Measurements from ENCODE around the gene CPED1. TPM values are rescaled to one million over a fixed set of nuclear protein-coding genes. Genes with fewer than 3 reads are reported as not detected.

Gene CPED1
- total RNA-seq, 1 donor from 2014 or later, result 0.09 TPM

DNA sequence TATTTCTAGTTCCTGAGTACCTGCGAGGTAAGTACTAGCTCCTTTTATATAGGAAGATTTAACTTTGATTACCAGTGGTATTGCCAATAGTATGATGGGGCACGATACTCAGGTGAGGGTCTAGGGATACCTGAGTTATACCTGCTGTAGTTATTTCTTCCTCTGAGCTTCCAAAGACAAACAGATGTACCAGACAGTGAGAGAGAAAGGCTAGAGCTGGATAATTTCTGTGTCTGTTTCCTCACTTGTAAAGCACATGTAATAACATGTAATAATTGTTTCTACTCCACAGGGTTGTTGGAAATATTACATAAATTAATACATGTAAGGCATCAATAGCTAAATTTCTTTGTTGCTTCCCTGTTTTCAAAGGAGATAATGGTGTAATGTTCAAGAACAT, 53.7 kb downstream of the CPED1 start:
- intact Hi-C loops (cut with micrococcal nuclease), result no loop called here
- no peak for DNase-seq
- CTCF ChIA-PET, result no interaction called here
- no peak overlapping the region for H3K4me3 Mint-ChIP-seq
- H3K36me3 Mint-ChIP-seq (ENCODE audit: low read depth), result no peaks in the 10 kb centered on the region
- no peak for TF ChIP-seq CTCF (IDR thresholded peaks at IDR 0.05)
- H3K9me3 Mint-ChIP-seq, result no peaks in the 10 kb centered on the region
- peaks cover 8% of the 10 kb centered on the region for H3K27me3 Mint-ChIP-seq
- no peaks in the 10 kb centered on the region for H3K4me1 Mint-ChIP-seq
- ATAC-seq (ENCODE audit: low read depth), result no peak
- POLR2A ChIA-PET, result no interaction called here
- no peak overlapping the region for H3K27ac Mint-ChIP-seq

DNA sequence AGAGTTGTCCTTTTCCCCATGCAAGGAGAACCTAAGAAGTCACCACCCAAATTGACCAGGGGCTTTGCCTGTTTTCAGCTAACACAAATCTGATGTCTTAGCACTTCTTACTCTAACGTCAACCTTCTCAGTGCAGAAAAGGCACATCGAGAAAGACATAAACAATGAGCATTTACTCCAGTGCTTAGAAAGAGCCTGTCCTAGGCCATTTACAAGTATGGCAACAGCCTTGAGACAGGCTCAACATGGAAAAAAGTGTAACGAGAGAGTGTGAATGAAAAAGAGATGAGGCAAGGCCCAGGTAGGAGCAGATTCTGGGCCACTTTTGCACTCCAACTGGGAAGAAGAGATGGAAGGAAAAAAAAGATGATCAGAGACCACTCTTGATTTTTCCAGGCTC, 54.4 kb downstream of the CPED1 start:
- Mint-ChIP-seq H3K4me1 (no peaks in the 10 kb centered on the region), H3K9me3 (peaks cover under 1% of the 10 kb centered on the region), H3K27me3 (peaks cover 9% of the 10 kb centered on the region), H3K27ac (no peak overlapping the region), H3K4me3 (no peak overlapping the region), H3K36me3 (ENCODE audit: low read depth) (no peaks in the 10 kb centered on the region)
- CTCF ChIA-PET, result no interaction called here
- intact Hi-C loops (cut with micrococcal nuclease), result no loop called here
- no peak for TF ChIP-seq CTCF (IDR thresholded peaks at IDR 0.05)
- DNase-seq (no peak), ATAC-seq (ENCODE audit: low read depth) (no peak)
- POLR2A ChIA-PET, result no interaction called here

GRCh38 chr7:121043314-121044234, 55.1 kb downstream of the CPED1 start:
- Mint-ChIP-seq H3K36me3 (ENCODE audit: low read depth) (no peaks in the 10 kb centered on the region), H3K9me3 (peaks cover 2% of the 10 kb centered on the region), H3K27ac (no peak overlapping the region), H3K4me3 (no peak overlapping the region), H3K27me3 (peaks cover 12% of the 10 kb centered on the region), H3K4me1 (no peaks in the 10 kb centered on the region)
- no peak for ATAC-seq (ENCODE audit: low read depth)
- no peak for DNase-seq
- ChIA-PET CTCF (no interaction called here), POLR2A (no interaction called here)
- intact Hi-C loops (cut with micrococcal nuclease), result no loop called here
- TF ChIP-seq CTCF (IDR thresholded peaks at IDR 0.05), result no peak

- peaks cover 10% of the 10 kb centered on the region for H3K27me3 Mint-ChIP-seq
- no peaks in the 10 kb centered on the region for H3K36me3 Mint-ChIP-seq (ENCODE audit: low read depth)
- H3K4me3 Mint-ChIP-seq, result no peak overlapping the region
- H3K9me3 Mint-ChIP-seq, result peaks cover 2% of the 10 kb centered on the region
- TF ChIP-seq CTCF (IDR thresholded peaks at IDR 0.05), result no peak
- H3K27ac Mint-ChIP-seq, result no peak overlapping the region
- CTCF ChIA-PET, result no interaction called here
- no peaks in the 10 kb centered on the region for H3K4me1 Mint-ChIP-seq
- intact Hi-C loops (cut with micrococcal nuclease), result no loop called here
- POLR2A ChIA-PET, result no interaction called here
- ATAC-seq (ENCODE audit: low read depth), result no peak
- no peak for DNase-seq
Observed at GRCh38 chr7:121045090-121045489, 56.6 kb downstream of the CPED1 start.

DNA sequence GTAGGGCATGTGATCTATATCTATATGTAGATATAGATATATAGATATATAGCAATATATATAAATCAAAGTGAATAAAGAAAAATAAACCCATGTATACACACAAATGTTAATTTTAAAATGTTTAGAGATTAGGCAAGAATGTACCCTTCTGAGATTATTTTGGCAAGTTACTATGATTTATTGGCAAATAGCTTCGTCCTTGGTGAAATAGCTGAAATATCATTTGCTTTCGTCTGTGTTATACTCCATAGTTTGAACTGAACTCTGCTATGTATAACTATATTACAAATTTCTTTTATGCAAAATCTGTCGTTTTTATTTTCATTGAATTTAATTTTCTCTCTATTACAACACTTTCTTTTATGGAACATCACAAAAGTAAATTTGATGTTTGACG, 57.5 kb downstream of the CPED1 start:
- ATAC-seq (ENCODE audit: low read depth), result no peak
- POLR2A ChIA-PET, result no interaction called here
- TF ChIP-seq CTCF (IDR thresholded peaks at IDR 0.05), result no peak
- CTCF ChIA-PET, result no interaction called here
- no peaks in the 10 kb centered on the region for H3K36me3 Mint-ChIP-seq (ENCODE audit: low read depth)
- intact Hi-C loops (cut with micrococcal nuclease), result no loop called here
- no peak overlapping the region for H3K4me3 Mint-ChIP-seq
- peaks cover 7% of the 10 kb centered on the region for H3K27me3 Mint-ChIP-seq
- no peaks in the 10 kb centered on the region for H3K4me1 Mint-ChIP-seq
- H3K27ac Mint-ChIP-seq, result no peak overlapping the region
- no peak for DNase-seq
- H3K9me3 Mint-ChIP-seq, result peaks cover 2% of the 10 kb centered on the region
